Activated naive CD4-positive, alpha-beta T cell (primary cell): ENCODE data around the gene LEMD1.
"Not testable (repeated sequence)": the region's sequence is repeated elsewhere in the genome, so short reads cannot be mapped to it uniquely, and the experiment has no call there.

Source experiments
- DNase-seq, 4 experiments: peaks; one replicate each; lab custom pipeline; 2025; lab: John Stamatoyannopoulos, UW

Gene LEMD1

DNA sequence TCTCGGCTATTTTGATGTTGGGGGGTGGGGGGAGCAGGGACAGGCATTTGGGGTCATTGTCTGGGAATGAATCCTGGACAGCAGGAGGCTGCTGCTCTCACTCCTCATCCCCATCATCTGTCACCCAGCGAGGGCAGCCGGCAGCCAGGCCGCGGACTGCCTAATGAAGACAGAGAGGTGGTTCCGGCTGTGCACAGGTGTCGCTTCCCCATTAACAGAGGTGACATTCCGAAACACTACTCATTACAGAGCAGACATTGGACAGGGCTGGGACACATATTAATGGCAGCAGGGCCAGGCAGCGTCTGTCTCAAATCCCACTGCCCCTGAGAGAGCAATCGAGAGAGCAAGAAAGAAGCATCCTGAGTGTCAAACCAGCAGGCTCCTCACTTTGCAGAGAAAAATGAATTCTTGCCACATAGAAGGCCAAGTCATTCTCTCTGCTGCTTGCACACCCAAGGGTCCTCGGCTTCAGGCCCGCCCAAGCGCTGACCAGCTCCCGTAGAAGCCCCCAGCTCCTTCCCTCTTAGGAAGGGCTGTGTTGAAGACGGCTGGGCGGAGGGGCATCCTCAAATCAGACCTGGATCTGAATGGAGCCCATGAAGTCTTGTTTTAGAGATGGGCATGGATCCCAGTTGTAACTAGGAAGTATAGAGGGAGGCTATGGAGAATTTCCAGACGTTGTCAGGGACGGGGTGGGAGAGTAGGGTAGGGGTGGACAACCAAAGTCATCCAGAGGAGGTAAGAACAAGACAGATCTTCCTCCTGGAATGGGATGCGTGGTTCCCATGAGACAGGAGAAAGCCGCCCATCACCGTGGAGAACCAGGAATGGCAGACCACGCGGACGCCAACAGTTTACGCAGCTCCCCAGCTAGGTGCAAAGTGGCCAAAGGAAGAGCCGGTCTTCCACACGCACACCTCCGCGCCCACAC, 8.2 kb upstream of the LEMD1 start:
- no peak for DNase-seq

DNA sequence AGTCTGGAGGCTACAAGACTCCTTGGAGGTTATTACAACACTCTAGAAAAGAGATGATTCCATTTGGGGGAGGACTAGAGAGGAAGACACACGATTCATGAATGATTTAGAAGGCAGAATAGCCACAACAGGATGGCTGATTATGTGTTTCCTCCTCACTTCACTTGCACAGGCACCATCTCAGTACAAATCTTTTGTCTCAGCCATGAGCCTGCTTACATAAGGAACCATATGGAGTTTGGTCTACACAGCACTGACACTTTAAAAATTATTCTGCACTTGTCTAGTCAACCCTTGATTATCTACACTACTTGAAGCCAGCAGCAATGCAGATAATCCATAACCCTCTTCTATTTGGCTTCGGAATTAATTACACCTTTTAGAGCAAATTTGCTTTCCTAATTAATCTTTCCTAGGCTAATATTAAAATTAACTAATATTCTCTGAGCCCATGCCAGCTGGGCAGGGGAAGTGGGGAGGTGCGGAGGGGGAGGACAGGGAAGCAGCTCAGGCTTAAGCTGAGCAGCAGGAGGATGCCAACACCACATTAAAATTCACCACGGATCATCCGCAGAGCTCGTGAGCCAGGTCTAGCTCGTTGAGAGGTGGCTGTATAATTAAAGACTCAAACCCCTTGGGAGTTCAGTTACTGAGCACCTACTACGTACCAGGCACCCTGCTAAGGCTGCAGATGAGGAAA, 3.2 kb upstream of the LEMD1 start:
- no peak for DNase-seq

DNA sequence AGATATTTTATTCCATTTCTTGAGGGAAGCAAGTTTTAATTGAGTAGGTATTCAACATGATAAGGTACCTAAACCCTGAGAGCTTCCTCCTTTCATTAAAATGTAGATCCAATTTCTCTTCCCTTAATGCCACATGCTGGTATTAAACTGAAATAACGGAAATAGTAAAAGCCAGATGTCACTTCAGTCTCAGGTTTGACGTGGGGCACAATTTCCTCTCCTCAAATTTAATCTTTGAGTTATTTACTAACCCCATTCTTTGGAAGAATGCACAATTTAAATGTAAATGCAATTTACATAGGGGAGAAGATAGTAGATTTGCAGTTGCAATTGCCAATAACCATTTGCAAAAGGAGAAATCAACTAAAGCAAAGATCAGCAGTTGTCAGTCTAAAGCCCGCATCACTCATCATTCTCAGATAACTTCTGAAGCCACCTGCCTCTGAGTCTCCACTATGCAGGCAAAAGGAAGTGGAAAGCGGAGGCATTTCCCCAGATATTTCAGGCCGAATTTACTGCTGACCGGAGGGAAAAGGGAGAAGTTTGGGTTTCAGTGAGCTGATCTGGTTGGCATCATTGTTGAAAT, 2.1 kb upstream of the LEMD1 start:
- DNase-seq = no peak

DNA sequence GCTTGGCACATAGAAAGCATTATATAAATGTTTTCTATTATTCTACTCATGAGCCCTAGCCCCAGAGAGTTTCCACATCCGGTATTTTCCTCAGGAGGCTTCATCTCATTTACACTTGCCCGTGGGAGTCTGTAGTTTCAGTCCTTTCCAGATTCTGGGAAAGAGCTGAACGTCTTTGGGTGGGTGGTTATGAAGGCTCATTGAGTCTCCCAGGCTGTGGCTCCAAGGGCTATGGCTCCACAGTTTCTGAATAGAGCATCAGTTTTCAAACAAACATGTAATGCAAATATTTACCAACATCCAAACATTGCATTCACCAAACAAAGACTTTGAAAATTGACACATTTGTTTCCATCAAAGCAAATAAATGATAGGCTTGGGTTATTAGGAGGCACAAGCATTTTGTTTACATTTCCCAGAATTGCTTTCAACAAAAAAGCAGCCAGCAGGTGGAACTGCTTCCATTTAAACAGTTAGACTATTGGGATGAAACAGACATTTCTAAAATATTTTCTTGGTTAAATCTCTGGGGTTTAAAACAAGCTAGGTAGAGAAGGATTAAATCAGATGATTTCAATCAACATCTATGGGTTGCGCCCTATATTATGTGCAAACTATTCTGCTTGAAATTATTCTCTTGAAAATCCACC, 1.3 kb upstream of the LEMD1 start:
- DNase-seq = no peak

DNA sequence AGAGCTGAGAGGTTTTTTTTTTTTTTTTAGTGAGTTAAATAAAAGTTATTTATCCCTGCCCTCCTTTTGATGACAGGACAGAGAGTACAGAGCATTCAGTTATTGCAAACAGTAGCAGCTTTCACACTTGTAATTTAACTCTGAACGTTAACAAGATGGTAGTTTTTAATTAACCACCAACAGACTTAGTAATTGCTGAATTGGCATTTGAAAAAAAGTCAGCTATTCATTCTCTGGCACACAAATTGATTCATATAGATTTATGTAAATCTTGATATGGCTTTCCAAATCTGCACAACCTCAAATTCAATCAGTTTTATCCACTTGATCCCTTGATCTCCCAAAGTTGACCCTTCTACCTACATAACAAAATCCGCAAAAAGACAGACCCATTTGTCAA, 918 bp downstream of the LEMD1 start:
- no peak for DNase-seq

DNA sequence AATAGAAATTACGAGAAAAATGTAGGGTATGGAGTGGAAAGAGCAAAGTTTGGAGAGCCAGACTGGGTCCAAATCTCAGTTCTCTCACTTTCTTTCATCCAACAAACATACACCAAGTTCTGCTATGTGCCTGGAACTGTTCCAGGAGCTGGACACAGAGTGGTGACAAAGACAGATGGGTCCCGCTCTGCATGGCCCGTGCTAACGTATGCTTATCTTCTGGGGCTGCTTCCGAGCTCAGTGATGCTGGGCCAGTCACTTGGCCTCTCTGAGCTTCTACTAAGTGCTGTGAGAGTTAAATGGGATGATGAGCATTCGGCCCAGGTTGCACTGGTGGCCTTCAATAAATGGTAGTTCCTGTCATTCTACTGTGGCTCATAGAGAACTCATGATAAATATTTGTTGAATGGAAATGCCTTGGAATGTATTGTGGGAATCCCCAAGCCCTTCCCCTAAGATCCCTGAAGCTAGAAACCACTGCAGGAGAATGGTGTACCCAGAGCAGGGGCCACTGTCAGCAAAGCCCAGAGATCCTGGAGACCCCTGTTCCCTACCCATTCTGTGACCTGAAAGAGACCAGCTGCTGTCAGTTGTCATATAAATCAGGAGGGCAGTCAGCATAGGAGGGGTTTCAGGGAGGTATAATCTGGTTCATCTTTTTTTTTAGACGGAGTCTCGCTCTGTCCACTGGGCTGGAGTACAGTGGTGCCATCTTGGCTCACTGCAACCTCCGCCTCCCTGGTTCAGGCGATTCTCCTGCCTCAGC, 3.8 kb downstream of the LEMD1 start:
- DNase-seq = no peak

DNA sequence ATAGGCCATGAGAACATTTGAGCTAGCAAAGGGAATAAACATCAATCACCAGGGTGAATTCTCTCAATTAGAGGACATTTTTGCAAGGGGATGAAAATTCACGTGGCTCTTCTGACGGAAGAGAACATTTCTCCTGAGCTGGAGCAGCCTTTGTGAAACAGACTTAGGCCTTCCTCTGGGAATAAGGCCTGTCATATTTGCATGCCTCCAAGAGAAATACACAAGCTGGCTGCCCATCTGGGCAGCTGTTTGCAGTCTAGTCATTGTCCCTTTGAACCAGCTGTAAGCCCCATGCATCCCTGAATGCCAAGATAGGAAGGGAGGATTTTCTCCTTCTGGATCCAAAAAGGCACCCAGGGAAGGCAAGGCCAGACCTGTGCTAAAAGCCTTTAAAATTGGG, 5.5 kb downstream of the LEMD1 start:
- no peak for DNase-seq

DNA sequence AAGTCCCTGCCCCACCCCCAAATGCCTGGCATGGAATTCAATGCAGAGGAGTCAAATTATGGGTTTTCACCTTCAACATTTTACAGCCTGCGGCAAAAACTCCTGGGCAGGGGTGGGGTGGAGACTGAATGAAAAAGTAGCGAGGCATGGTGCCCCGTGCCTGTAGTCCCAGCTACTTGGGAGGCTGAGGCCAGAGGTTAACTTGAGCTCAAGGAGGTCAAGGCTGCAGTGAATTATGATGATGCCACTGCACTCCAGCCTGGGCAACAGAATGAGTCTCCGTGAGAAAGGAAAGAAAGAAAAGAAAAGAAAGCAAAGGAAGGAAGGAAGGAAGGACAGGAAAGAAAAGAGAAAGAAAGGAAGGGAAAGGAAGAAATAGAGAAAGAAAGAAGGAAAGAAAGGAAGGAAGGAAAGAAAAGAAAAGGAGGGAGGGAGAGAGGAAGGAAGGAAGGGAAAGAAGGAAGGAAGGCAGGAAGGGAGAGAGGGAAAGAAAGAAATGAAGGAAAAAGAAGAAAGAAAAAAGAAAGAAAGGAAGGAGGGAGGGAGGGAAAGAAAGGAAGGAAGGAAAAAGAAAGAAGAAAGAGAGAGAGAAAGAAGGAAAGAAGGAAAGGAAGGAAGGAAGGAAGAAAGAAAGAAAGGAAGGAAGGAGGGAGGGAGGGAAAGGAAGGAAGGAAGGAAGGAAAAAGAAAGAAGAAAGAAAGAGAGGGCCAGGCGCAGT, 11.1 kb downstream of the LEMD1 start:
- DNase-seq = no peak

DNA sequence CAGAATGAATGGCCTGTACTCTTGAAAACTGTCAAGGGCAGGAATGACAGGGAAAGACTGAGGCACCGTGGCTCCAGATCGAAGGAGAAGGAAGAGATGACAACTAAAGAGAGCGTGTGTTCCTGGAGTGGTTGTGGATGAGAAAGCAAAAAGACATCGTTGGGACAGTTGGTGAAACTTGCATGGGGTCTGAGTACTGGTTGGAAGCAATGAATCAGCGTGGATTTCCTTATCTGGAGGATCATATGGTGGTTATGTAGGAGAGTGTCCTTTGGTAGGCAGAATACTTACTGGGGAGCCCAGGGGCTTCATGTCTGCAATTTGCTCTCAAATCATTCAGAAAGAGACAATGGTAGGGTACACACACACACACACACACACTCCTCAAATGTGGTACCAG, 13.9 kb downstream of the LEMD1 start:
- DNase-seq = no peak

DNA sequence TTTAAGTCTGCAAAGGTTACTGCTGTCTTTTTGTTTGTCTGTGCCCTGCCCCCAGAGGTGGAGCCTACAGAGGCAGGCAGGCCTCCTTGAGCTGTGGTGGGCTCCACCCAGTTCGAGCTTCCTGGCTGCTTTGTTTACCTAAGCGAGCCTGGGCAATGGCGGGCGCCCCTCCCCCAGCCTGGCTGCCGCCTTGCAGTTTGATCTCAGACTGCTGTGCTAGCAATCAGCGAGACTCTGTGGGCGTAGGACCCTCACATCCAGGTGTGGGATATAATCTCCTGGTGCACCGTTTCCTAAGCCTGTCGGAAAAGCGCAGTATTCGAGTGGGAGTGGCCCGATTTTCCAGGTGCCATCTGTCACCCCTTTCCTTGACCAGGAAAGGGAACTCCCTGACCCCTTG, 15.6 kb downstream of the LEMD1 start:
- DNase-seq = not testable (repeated sequence)

DNA sequence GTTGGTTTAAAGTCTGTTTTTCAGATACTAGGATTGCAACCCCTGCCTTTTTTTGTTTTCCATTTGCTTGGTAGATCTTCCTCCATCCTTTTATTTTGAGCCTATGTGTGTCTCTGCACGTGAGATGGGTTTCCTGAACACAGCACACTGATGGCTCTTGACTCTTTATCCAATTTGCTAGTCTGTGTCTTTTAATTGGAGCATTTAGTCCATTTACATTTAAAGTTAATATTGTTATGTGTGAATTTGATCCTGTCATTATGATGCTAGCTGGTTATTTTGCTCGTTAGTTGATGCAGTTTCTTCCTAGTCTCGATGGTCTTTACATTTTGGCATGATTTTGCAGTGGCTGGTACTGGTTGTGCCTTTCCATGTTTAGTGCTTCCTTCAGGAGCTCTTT, 17.4 kb downstream of the LEMD1 start:
- not testable (repeated sequence) for DNase-seq

DNA sequence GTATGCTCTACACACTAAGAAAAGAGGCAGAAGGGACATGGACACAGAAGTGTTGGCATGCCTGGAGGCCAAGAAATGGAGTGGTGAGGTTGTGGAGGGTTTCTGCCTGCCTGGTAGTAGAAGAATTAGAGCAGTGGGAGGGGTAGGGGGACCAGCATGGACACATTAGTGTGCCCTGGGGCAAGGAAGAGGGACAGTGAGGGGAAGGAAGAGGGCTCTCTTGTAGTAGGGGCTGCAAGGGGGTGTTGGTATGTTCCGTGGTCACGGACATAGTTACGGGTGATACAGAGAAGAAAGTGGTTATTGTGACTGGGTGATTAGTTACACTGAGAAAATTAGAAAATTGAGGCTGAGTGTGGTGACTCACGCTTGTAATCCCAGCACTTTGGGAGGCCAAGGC, 23.3 kb downstream of the LEMD1 start:
- no peak for DNase-seq

DNA sequence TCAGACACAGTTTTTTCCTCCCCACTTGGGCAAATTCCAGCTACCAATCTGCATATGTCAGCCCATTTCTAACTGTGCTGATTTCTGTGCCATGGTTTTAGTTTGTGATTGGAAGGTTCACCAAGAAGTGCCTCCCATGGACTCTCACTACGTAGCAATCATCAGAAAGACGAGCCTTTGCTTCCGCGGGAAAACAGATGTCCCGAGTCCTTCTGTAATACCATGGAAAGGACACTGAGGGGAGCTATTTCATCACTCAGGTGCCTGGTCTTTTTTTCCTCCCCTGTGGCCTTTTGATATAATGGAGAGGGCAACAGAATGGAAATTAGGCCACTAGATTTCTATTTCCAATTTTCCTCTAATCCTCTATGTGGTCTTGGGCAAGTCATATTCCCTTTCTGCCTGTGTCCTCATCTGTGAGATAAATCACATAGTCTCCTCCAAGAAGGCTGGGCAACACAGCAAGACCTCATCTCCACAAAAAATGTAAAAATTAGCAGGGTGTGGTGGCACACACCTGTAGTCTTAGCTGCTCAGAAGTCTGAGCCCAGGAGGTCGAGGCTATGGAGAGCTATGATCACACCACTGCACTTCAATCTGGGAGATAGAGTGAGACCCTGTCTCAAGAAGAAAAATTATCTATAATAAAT, 24.8 kb downstream of the LEMD1 start:
- DNase-seq = no peak

DNA sequence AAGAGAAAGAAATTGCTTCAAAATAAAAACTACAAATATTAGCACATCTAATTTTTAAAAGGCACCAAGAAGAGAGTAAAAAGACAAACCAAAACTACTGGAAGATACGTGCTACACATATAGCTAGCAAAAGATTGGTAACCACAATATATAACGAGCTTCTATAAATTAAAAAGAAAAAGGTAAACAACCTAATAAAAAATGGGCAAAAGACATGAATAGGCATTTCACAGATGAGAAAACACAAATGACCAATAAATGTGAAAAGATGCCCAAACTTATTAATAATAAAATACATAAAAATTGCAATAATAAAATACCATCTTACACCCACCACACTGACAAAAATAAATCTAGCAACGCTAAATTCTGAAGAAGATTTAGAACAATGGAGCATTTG, 26.2 kb downstream of the LEMD1 start:
- DNase-seq = no peak

DNA sequence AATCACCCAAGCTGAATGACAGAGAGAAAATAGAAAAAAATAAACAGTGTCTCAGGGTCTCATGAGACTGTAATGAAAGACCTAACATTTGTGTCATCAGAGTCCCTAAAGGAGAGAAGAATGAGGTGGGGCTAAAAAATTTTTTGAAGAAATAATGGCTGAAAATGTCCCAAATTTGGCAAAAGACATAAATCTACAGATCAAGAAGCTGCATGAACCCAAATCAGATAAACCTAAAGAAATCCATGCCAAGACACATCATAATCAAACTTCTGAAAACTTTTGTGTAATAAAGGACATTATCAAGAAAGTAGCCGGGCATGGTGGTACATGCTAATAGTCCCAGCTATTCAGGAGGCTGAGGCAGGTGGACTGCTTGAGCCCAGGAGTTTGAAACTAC, 29.2 kb downstream of the LEMD1 start:
- DNase-seq = no peak

DNA sequence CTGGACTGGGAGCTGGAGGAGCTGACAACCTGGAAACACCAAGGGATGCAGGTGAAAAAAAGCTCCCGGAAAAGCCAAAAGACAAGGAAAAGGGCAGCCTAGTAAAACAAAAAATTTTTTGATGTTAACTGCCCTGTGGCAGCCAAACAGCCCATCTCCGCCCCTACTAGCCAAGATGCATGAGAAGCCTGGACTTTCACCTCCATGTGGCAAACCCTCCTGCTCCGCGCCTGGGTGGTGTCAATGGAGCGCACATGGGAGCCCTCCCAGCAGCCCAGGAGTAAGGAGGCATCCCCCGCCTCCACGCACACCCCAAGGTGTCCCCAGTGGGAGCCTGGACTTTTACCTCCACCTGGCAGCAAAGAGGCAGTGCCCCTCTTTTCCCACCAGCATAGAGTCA, 30.5 kb downstream of the LEMD1 start:
- DNase-seq = no peak

DNA sequence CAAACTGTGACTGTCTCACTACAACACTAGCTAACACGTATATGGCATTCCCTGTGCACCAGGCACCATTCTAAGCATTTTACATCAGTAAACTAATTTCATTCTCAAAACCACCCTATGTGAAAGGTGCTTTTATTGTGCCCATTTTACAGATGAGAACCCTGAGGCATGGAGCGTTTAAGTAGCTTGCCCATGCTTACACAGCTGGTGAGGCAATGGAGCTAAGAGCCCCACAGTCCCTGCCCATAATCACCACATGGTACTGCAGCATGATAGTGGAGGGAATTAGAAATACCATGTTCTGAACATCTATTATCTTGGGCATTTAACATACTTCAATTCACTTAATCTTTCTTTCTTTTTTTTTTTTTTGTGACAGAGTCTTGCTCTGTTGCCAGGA, 34.0 kb downstream of the LEMD1 start:
- DNase-seq = no peak

DNA sequence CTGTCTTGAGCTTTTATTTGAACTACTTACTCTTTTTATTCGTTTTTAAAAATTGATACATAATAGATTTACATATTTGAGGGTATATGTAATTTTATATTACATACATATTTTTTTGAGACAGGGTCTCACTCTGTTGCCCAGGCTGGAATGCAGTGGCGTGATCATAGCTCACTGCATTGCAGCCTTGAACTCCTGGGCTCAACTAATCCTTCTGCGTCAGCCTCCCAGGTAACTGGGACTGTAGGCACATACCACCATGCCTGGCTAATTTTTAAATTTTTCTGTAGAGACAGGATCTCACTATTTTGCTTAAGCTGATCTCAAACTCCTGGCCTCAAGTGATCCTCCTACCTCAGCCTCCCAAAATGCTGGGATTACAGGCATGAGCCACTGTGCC, 38.9 kb downstream of the LEMD1 start:
- not testable (repeated sequence) for DNase-seq

DNA sequence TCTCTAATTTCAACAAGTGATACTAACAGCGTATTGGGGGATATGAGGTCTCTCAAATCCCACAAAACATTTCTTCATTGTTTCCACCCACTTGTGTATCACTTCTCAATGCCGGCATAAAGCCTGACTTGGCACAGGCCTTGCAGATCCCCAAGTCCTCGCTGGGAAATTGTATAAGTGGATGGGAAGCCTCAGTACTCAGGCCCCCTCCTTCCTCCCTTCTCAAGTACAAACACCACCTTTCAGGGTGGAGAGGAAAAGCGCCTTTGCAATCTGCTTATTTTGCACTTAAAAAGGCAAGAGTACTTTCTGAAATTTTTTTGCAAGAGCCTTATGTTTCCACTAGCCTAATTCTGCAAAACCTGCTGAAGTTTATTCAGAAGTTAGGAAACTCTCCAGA, 39.3 kb downstream of the LEMD1 start:
- no peak for DNase-seq

DNA sequence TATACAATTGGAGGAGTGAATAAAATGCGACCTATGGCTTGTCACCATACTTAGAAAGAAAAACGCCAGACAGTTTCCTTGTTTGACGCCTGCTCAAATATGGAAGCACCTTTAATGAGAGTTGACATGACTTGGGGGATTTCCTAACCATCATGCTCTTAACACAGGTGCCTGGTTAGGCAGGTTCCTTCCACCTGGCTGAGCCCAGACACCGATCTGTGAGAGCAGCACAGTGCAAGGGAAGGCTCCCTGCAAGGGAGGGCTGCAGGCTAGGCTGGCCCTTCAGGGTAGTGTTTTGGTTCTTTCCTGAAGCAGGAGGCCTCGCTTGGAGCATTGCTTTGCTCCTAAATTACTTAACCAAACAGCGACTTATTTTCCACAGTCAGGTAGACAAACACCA, 40.6 kb downstream of the LEMD1 start:
- no peak for DNase-seq

DNA sequence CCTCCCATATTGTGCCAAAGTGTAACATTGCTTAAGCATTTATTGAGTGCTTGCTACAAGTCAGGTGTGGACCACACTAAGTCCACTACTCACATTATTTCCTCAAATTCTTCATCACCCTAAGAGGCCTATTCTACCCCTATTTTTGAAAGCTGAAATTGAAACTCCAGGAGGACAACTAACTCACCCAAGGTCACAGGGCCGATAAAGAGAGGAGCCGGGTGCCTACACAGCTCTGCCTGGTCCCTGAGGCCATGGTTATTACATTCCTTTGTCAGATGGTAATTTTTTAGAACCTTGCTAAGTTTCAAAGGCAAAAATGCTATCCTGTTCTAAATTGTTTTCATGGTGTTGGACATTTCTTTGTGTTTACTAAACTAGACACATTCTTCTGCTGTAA, 41.0 kb downstream of the LEMD1 start:
- no peak for DNase-seq
